B cell (primary cell): Measurements from ENCODE around the gene FAM180B. TPM values are rescaled to one million over a fixed set of nuclear protein-coding genes. Genes with fewer than 3 reads are reported as not detected.

ENCODE experiments used
- ATAC-seq: fragments of 200-7000 bp; cut with Tn5 transposase; one replicate; pipeline ENCODE4 v1.10.0; 2021; ENCODE audit warnings: low read depth, mild to moderate bottlenecking, moderate number of reproducible peaks, moderate library complexity
- CTCF ChIA-PET: fragments of 350-600 bp; sonication (Branson Sonifier 250); formaldehyde crosslinking; loops from one replicate; lab custom pipeline; 2021; ENCODE audit warnings: antibody characterized with exemption, inconsistent platforms; lab: Charles Lee
- POLR2A ChIA-PET: fragments of 350-600 bp; sonication (Branson Sonifier 250); formaldehyde crosslinking; loops from one replicate; lab custom pipeline; 2021; ENCODE audit warnings: antibody characterized with exemption; lab: Charles Lee
- DNase-seq: peaks from one replicate; pipeline ENCODE4 v3.0.0; 2013
- H2AFZ ChIP-seq: 2 replicates; pipeline ENCODE4 v1.6.1; 2012; ENCODE audit warnings: mild to moderate bottlenecking, low read depth, low read length; ENCODE audit not compliant: insufficient read depth, poor library complexity, severe bottlenecking
- H3K27ac ChIP-seq, 2 donors: 1 replicate in 1 of 2; 2 replicates in 1 of 2; pipeline ENCODE4 v1.5.1; 2012 to 2013; ENCODE audit warnings: low read length in 2 of 2, mild to moderate bottlenecking in 2 of 2, moderate library complexity in 1 of 2
- H3K27me3 ChIP-seq, 4 experiments: fragments of 200-600 bp in 1 of 4; sonication (generic) in 1 of 4; replicated peaks in 1 of 4; 1 replicate in 2 of 4; 2 replicates in 2 of 4; pipeline versions ENCODE4 v1.6.1 to v1.7.0; 2013 to 2016; ENCODE audit warnings: low read length in 3 of 4, mild to moderate bottlenecking in 2 of 4, mixed read lengths in 1 of 4, moderate library complexity in 1 of 4; ENCODE audit not compliant: insufficient read depth in 4 of 4, control insufficient read depth in 3 of 4; ENCODE audit errors: control extremely low read depth in 1 of 4
- H3K36me3 ChIP-seq, 2 experiments: replicated peaks in 1 of 2; 1 replicate in 1 of 2; 2 replicates in 1 of 2; pipeline versions ENCODE4 v1.6.1 to v1.7.1; 2013; ENCODE audit warnings: low read length in 1 of 2; ENCODE audit not compliant: insufficient read depth in 2 of 2, control insufficient read depth in 1 of 2; ENCODE audit errors: control extremely low read depth in 1 of 2, extremely low read depth in 1 of 2
- H3K4me1 ChIP-seq, 2 donors: fragments of 200-600 bp in 1 of 2; sonication (generic) in 1 of 2; 1 replicate in 1 of 2; 2 replicates in 1 of 2; pipeline versions ENCODE4 v1.5.1 to v1.6.1; 2013 to 2017; ENCODE audit warnings: low read length in 2 of 2; ENCODE audit not compliant: control insufficient read depth in 2 of 2, insufficient read depth in 2 of 2
- H3K4me2 ChIP-seq: replicated peaks from 2 replicates; pipeline ENCODE3; 2012; ENCODE audit warnings: mild to moderate bottlenecking, low read depth, low read length; ENCODE audit not compliant: poor library complexity, severe bottlenecking
- H3K4me3 ChIP-seq, 5 experiments: fragments of 200-600 bp in 1 of 5; sonication (generic) in 1 of 5; 1 replicate in 3 of 5; 2 replicates in 2 of 5; pipeline versions ENCODE4 v1.5.1 to v1.7.0; 2011 to 2016; ENCODE audit warnings: low read length in 4 of 5, mild to moderate bottlenecking in 4 of 5, low read depth in 2 of 5, control low read depth in 1 of 5, moderate library complexity in 1 of 5; ENCODE audit not compliant: insufficient read depth in 1 of 5; ENCODE audit errors: control extremely low read depth in 1 of 5, extremely low read depth in 1 of 5
- H3K79me2 ChIP-seq: fragments of 200-600 bp; sonication (generic); one replicate; pipeline ENCODE4 v1.6.0; 2016; ENCODE audit warnings: low read length; ENCODE audit not compliant: control insufficient read depth, insufficient read depth
- H3K9ac ChIP-seq: fragments of 200-600 bp; sonication (generic); 2 replicates; pipeline ENCODE4 v1.6.1; 2017; ENCODE audit warnings: mild to moderate bottlenecking, low read length, moderate library complexity
- H3K9me3 ChIP-seq, 3 donors: one replicate each; pipeline versions ENCODE4 v1.6.1 to v1.7.1; 2013; ENCODE audit warnings: low read length in 2 of 3; ENCODE audit not compliant: control insufficient read depth in 2 of 3, insufficient read depth in 1 of 3; ENCODE audit errors: control extremely low read depth in 1 of 3
- H4K20me1 ChIP-seq: 2 replicates; pipeline ENCODE4 v1.6.0; 2012; ENCODE audit warnings: mild to moderate bottlenecking, low read length; ENCODE audit not compliant: insufficient read depth, control insufficient read depth, poor library complexity, severe bottlenecking
- H3K27ac Mint-ChIP-seq: one replicate; pipeline ENCODE4 v1.8.0; 2021; ENCODE audit warnings: mixed read lengths
- H3K27me3 Mint-ChIP-seq: one replicate; pipeline ENCODE4 v1.8.0; 2021; ENCODE audit warnings: mixed read lengths
- H3K4me1 Mint-ChIP-seq: one replicate; pipeline ENCODE4 v1.8.0; 2021; ENCODE audit warnings: mixed read lengths
- H3K4me3 Mint-ChIP-seq: one replicate; pipeline ENCODE4 v1.8.0; 2021; ENCODE audit warnings: mixed read lengths
- H3K9me3 Mint-ChIP-seq: one replicate; pipeline ENCODE4 v1.8.0; 2022; ENCODE audit warnings: mixed read lengths; ENCODE audit not compliant: insufficient read depth
- CTCF ChIP-seq: fragments of 200-600 bp; IDR thresholded peaks from one replicate; pipeline ENCODE4 v1.8.0; 2022; ENCODE audit warnings: antibody characterized with exemption, mild to moderate bottlenecking
- EZH2 ChIP-seq: IDR thresholded peaks from 2 replicates; pipeline ENCODE4 v1.6.1; 2012; ENCODE audit warnings: borderline replicate concordance, low read depth, mild to moderate bottlenecking, moderate library complexity, low read length; ENCODE audit not compliant: insufficient read depth, poor library complexity, severe bottlenecking
- WGBS: methylation state at CpG from one replicate; pipeline ENCODE4 v1.1.5; 2013; ENCODE audit warnings: missing lambda C conversion rate; ENCODE audit not compliant: insufficient coverage; 5-methylcytosine and 5-hydroxymethylcytosine counted together
- intact Hi-C: fragments of 100-400 bp; cut with micrococcal nuclease; formaldehyde crosslinking; loops from one replicate; pipeline ENCODE4 v1.10.0; 2022
- polyA plus RNA-seq: library from polyadenylated mRNA; depleted of rRNA; stranded (reverse); fragments of >200 nt; gene quantifications from 2 replicates; pipeline ENCODE4 v1.2.3, GENCODE V29; 2012
- total RNA-seq, 2 donors: library from RNA; stranded (reverse); fragments of 120-200 nt in 1 of 2; gene quantifications; 1 replicate in 1 of 2; 2 replicates in 1 of 2; pipeline versions ENCODE4 v1.2.3 to v1.2.4, GENCODE V29; 2013 to 2022

FAM180B gene
- total and polyA plus RNA-seq, 2 donors (not counting 1 experiment from before 2014, with no cell fraction given), result 0.06 to 0.20 TPM

- intact Hi-C loops, result no loop called here
- H3K4me1 ChIP-seq, result peaks cover 13% of the 10 kb centered on the region in 2 donors
- Mint-ChIP-seq H3K27me3 (no peaks in the 10 kb centered on the region), H3K27ac (no peak overlapping the region), H3K9me3 (no peaks in the 10 kb centered on the region), H3K4me1 (peaks cover 18% of the 10 kb centered on the region), H3K4me3 (no peak overlapping the region)
- H3K9me3 ChIP-seq, result no peaks in the 10 kb centered on the region
- H3K27ac ChIP-seq, result no peak overlapping the region
- DNase-seq (no peak), ATAC-seq (no peak)
- WGBS, result 94% methylated on average over 11 of the region's 11 CpGs
- H3K4me2 ChIP-seq, result no peak overlapping the region
- no peak overlapping the region for H2AFZ ChIP-seq
- peaks cover 7% of the 10 kb centered on the region for H4K20me1 ChIP-seq
- no peaks in the 10 kb centered on the region for H3K27me3 ChIP-seq
- TF ChIP-seq CTCF, result no peak
- TF ChIP-seq EZH2, result no peak
- ChIA-PET POLR2A (no interaction called here), CTCF (no interaction called here)
- H3K9ac ChIP-seq, result no peak overlapping the region
- H3K36me3 ChIP-seq, result peaks cover 0 to 59% of the 10 kb centered on the region in 2 experiments
- H3K4me3 ChIP-seq, result no peak overlapping the region
- H3K79me2 ChIP-seq, result peaks cover 54% of the 10 kb centered on the region
These were observed 13.2 kb upstream of the FAM180B start for GRCh38 chr11:47573321-47573720.

DNA sequence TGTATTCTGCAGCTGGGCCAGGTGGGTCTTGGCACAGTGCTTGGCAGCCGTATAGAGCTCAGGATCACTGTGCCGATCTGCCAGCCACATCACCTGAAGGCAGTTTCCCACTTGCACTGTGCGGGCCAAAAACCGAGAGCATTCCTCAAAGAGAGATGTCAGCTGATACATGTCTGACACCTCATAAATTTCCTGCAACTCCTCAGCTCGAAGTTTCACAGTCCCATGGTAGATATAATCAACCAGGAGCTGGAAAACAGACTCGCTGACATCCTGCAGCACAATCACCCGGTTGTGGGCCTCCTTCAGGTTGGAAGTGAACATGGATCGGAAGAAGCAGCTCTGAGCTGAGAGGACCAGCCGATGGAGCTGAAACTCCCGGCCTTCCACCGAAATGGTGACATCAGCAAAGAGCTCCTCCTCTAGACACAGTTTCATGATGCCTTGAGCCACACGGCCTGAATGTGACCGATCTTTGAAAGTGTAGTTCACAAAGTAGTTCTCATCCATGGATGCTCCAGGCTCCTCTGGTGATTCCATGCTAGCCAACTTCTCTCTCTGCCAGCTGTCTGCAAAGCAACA is 8.9 kb upstream of the FAM180B start:
- Histone ChIP-seq H3K27me3 (no peaks in the 10 kb centered on the region), H4K20me1 (peaks cover 9% of the 10 kb centered on the region), H2AFZ (peak overlapping the region; percentile 90), H3K4me3 (peak overlapping the region in 2 of 5 experiments; percentile 87 to 91), H3K36me3 (peaks cover 0 to 52% of the 10 kb centered on the region in 2 experiments), H3K27ac (no peak overlapping the region), H3K9ac (peak overlapping the region; percentile 81), H3K9me3 (no peaks in the 10 kb centered on the region), H3K4me2 (peak overlapping the region; percentile 85), H3K4me1 (peaks cover 25 to 26% of the 10 kb centered on the region in 2 donors), H3K79me2 (peaks cover 62% of the 10 kb centered on the region)
- Mint-ChIP-seq H3K9me3 (no peaks in the 10 kb centered on the region), H3K27ac (peak overlapping the region; percentile 41), H3K27me3 (no peaks in the 10 kb centered on the region), H3K4me1 (peaks cover 36% of the 10 kb centered on the region), H3K4me3 (peak overlapping the region; percentile 96)
- DNase-seq (no peak), ATAC-seq (no peak)
- ChIA-PET POLR2A (interaction anchor here (1.9 kb wide), 1 partner anchor 18 kb away, joined by 6 read pairs; no protein-coding TSS in a partner anchor), CTCF (interaction anchor here (0.5 to 2.2 kb wide), 4 partner anchors 12 to 287 kb away, joined by 3 to 7 read pairs (median 4); partner anchors contain the start of genes AGBL2 and PTPMT1)
- TF ChIP-seq EZH2 (no peak), CTCF (no peak)
- WGBS, result 92% methylated on average over 13 of the region's 13 CpGs
- intact Hi-C loops, result loop anchor here (1.0 to 5.0 kb wide), 4 partner anchors 13 to 310 kb away; partner anchors contain the start of genes FNBP4, MTCH2 and PTPMT1
